Cardiac muscle cell (in vitro differentiated cells and primary cell): ENCODE measurements around the gene TESPA1. TPM values are rescaled to one million over a fixed set of nuclear protein-coding genes. Genes with fewer than 3 reads are reported as not detected.

ENCODE experiments used
- DNase-seq, 2 donors: peaks; one replicate each; pipeline versions ENCODE4 v3.0.0 to v3.0.0-alpha.2; 2010 to 2017; ENCODE audit warnings: low read depth in 1 of 2, low spot score in 1 of 2
- H3K27ac ChIP-seq: fragments of 200-600 bp; sonication (generic); 2 replicates; pipeline ENCODE4 v1.5.1; 2016
- H3K27me3 ChIP-seq: fragments of 200-600 bp; sonication (generic); 2 replicates; pipeline ENCODE4 v1.6.0; 2016; ENCODE audit warnings: control low read depth
- H3K36me3 ChIP-seq: fragments of 200-600 bp; sonication (generic); 2 replicates; pipeline ENCODE4 v1.5.1; 2016; ENCODE audit warnings: control low read depth
- H3K4me1 ChIP-seq: fragments of 200-600 bp; sonication (generic); 2 replicates; pipeline ENCODE4 v1.8.1; 2017; ENCODE audit warnings: low read depth, mild to moderate bottlenecking, mixed run types
- H3K4me3 ChIP-seq: fragments of 200-600 bp; sonication (generic); 2 replicates; pipeline ENCODE4 v1.5.1; 2016; ENCODE audit warnings: mild to moderate bottlenecking
- H3K9me3 ChIP-seq: fragments of 200-600 bp; sonication (generic); 2 replicates; pipeline ENCODE4 v1.5.1; 2017; ENCODE audit warnings: low read depth, mild to moderate bottlenecking, control low read depth
- CTCF ChIP-seq: IDR thresholded peaks from 2 replicates; pipeline ENCODE4 v1.5.1; 2012; ENCODE audit warnings: low read depth, mild to moderate bottlenecking, low read length
- polyA plus RNA-seq: library from polyadenylated mRNA; unstranded; fragments of >200 nt; fragmentation: Nextera tagmentation; extraction: Ambion mirVana; gene quantifications from 2 replicates; pipeline ENCODE4 v1.2.1, GENCODE V29; 2016
- total RNA-seq: library from RNA; depleted of rRNA; stranded (reverse); fragments of >200 nt; gene quantifications from 2 replicates; pipeline ENCODE4 v1.2.3, GENCODE V29; 2016

Gene TESPA1
- total and polyA plus RNA-seq, 2 experiments from 2014 or later, result not detected

GRCh38 chr12:54980341-54980740, 4.2 kb downstream of the TESPA1 start:
- H3K4me3 ChIP-seq, result no peak overlapping the region
- no peaks in the 10 kb centered on the region for H3K27me3 ChIP-seq
- no peaks in the 10 kb centered on the region for H3K4me1 ChIP-seq
- no peaks in the 10 kb centered on the region for H3K36me3 ChIP-seq
- no peak for DNase-seq
- TF ChIP-seq CTCF, result no peak
- no peak overlapping the region for H3K27ac ChIP-seq
- no peaks in the 10 kb centered on the region for H3K9me3 ChIP-seq

- DNase-seq, result no peak
- Histone ChIP-seq H3K27ac (no peak overlapping the region), H3K27me3 (no peaks in the 10 kb centered on the region), H3K4me1 (no peaks in the 10 kb centered on the region), H3K36me3 (no peaks in the 10 kb centered on the region), H3K4me3 (no peak overlapping the region), H3K9me3 (no peaks in the 10 kb centered on the region)
- no peak for TF ChIP-seq CTCF
Observed at GRCh38 chr12:54977857-54978256, 6.7 kb downstream of the TESPA1 start.

- Histone ChIP-seq H3K27ac (no peak overlapping the region), H3K36me3 (no peaks in the 10 kb centered on the region), H3K27me3 (no peaks in the 10 kb centered on the region), H3K4me3 (no peak overlapping the region), H3K9me3 (no peaks in the 10 kb centered on the region), H3K4me1 (no peaks in the 10 kb centered on the region)
- no peak for TF ChIP-seq CTCF
- DNase-seq, result peak in 1 of 2 donors; percentile 30
Observed at GRCh38 chr12:54977155-54977554, 7.4 kb downstream of the TESPA1 start.

- no peaks in the 10 kb centered on the region for H3K36me3 ChIP-seq
- DNase-seq, result no peak
- TF ChIP-seq CTCF, result no peak
- H3K27ac ChIP-seq, result no peak overlapping the region
- H3K9me3 ChIP-seq, result no peaks in the 10 kb centered on the region
- no peaks in the 10 kb centered on the region for H3K4me1 ChIP-seq
- H3K27me3 ChIP-seq, result no peaks in the 10 kb centered on the region
- H3K4me3 ChIP-seq, result no peak overlapping the region
Observed at GRCh38 chr12:54975875-54976274, 8.7 kb downstream of the TESPA1 start.

GRCh38 chr12:54975272-54975671, 9.3 kb downstream of the TESPA1 start:
- no peak for TF ChIP-seq CTCF
- no peak overlapping the region for H3K27ac ChIP-seq
- H3K4me3 ChIP-seq, result no peak overlapping the region

GRCh38 chr12:54974279-54974678, 10.3 kb downstream of the TESPA1 start:
- no peak for TF ChIP-seq CTCF
- no peak overlapping the region for H3K27ac ChIP-seq
- no peak overlapping the region for H3K4me3 ChIP-seq
- H3K27me3 ChIP-seq, result no peaks in the 10 kb centered on the region
- no peaks in the 10 kb centered on the region for H3K9me3 ChIP-seq
- no peaks in the 10 kb centered on the region for H3K36me3 ChIP-seq
- no peaks in the 10 kb centered on the region for H3K4me1 ChIP-seq
- no peak for DNase-seq

More at GRCh38 chr12:54975272-54975671, 9.3 kb downstream of the TESPA1 start:
- Histone ChIP-seq H3K4me1 (no peaks in the 10 kb centered on the region), H3K9me3 (no peaks in the 10 kb centered on the region), H3K27me3 (no peaks in the 10 kb centered on the region), H3K36me3 (no peaks in the 10 kb centered on the region)
- no peak for DNase-seq
